B cell (primary cell): ENCODE measurements around the gene AKAP6. TPM values are rescaled to one million over a fixed set of nuclear protein-coding genes. Genes with fewer than 3 reads are reported as not detected.

Source experiments
- ATAC-seq: fragments of 200-7000 bp; cut with Tn5 transposase; one replicate; pipeline ENCODE4 v1.10.0; 2021; ENCODE audit warnings: low read depth, mild to moderate bottlenecking, moderate number of reproducible peaks, moderate library complexity
- CTCF ChIA-PET: fragments of 350-600 bp; sonication (Branson Sonifier 250); formaldehyde crosslinking; loops from one replicate; lab custom pipeline; 2021; ENCODE audit warnings: antibody characterized with exemption, inconsistent platforms; lab: Charles Lee
- POLR2A ChIA-PET: fragments of 350-600 bp; sonication (Branson Sonifier 250); formaldehyde crosslinking; loops from one replicate; lab custom pipeline; 2021; ENCODE audit warnings: antibody characterized with exemption; lab: Charles Lee
- DNase-seq: peaks from one replicate; pipeline ENCODE4 v3.0.0; 2013
- H2AFZ ChIP-seq: 2 replicates; pipeline ENCODE4 v1.6.1; 2012; ENCODE audit warnings: mild to moderate bottlenecking, low read depth, low read length; ENCODE audit not compliant: insufficient read depth, poor library complexity, severe bottlenecking
- H3K27ac ChIP-seq, 2 donors: 1 replicate in 1 of 2; 2 replicates in 1 of 2; pipeline ENCODE4 v1.5.1; 2012 to 2013; ENCODE audit warnings: low read length in 2 of 2, mild to moderate bottlenecking in 2 of 2, moderate library complexity in 1 of 2
- H3K27me3 ChIP-seq, 4 experiments: fragments of 200-600 bp in 1 of 4; sonication (generic) in 1 of 4; replicated peaks in 1 of 4; 1 replicate in 2 of 4; 2 replicates in 2 of 4; pipeline versions ENCODE4 v1.6.1 to v1.7.0; 2013 to 2016; ENCODE audit warnings: low read length in 3 of 4, mild to moderate bottlenecking in 2 of 4, mixed read lengths in 1 of 4, moderate library complexity in 1 of 4; ENCODE audit not compliant: insufficient read depth in 4 of 4, control insufficient read depth in 3 of 4; ENCODE audit errors: control extremely low read depth in 1 of 4
- H3K36me3 ChIP-seq, 2 experiments: replicated peaks in 1 of 2; 1 replicate in 1 of 2; 2 replicates in 1 of 2; pipeline versions ENCODE4 v1.6.1 to v1.7.1; 2013; ENCODE audit warnings: low read length in 1 of 2; ENCODE audit not compliant: insufficient read depth in 2 of 2, control insufficient read depth in 1 of 2; ENCODE audit errors: control extremely low read depth in 1 of 2, extremely low read depth in 1 of 2
- H3K4me1 ChIP-seq, 2 donors: fragments of 200-600 bp in 1 of 2; sonication (generic) in 1 of 2; 1 replicate in 1 of 2; 2 replicates in 1 of 2; pipeline versions ENCODE4 v1.5.1 to v1.6.1; 2013 to 2017; ENCODE audit warnings: low read length in 2 of 2; ENCODE audit not compliant: control insufficient read depth in 2 of 2, insufficient read depth in 2 of 2
- H3K4me2 ChIP-seq: replicated peaks from 2 replicates; pipeline ENCODE3; 2012; ENCODE audit warnings: mild to moderate bottlenecking, low read depth, low read length; ENCODE audit not compliant: poor library complexity, severe bottlenecking
- H3K4me3 ChIP-seq, 5 experiments: fragments of 200-600 bp in 1 of 5; sonication (generic) in 1 of 5; 1 replicate in 3 of 5; 2 replicates in 2 of 5; pipeline versions ENCODE4 v1.5.1 to v1.7.0; 2011 to 2016; ENCODE audit warnings: low read length in 4 of 5, mild to moderate bottlenecking in 4 of 5, low read depth in 2 of 5, control low read depth in 1 of 5, moderate library complexity in 1 of 5; ENCODE audit not compliant: insufficient read depth in 1 of 5; ENCODE audit errors: control extremely low read depth in 1 of 5, extremely low read depth in 1 of 5
- H3K79me2 ChIP-seq: fragments of 200-600 bp; sonication (generic); one replicate; pipeline ENCODE4 v1.6.0; 2016; ENCODE audit warnings: low read length; ENCODE audit not compliant: control insufficient read depth, insufficient read depth
- H3K9ac ChIP-seq: fragments of 200-600 bp; sonication (generic); 2 replicates; pipeline ENCODE4 v1.6.1; 2017; ENCODE audit warnings: mild to moderate bottlenecking, low read length, moderate library complexity
- H3K9me3 ChIP-seq, 3 donors: one replicate each; pipeline versions ENCODE4 v1.6.1 to v1.7.1; 2013; ENCODE audit warnings: low read length in 2 of 3; ENCODE audit not compliant: control insufficient read depth in 2 of 3, insufficient read depth in 1 of 3; ENCODE audit errors: control extremely low read depth in 1 of 3
- H4K20me1 ChIP-seq: 2 replicates; pipeline ENCODE4 v1.6.0; 2012; ENCODE audit warnings: mild to moderate bottlenecking, low read length; ENCODE audit not compliant: insufficient read depth, control insufficient read depth, poor library complexity, severe bottlenecking
- H3K27ac Mint-ChIP-seq: one replicate; pipeline ENCODE4 v1.8.0; 2021; ENCODE audit warnings: mixed read lengths
- H3K27me3 Mint-ChIP-seq: one replicate; pipeline ENCODE4 v1.8.0; 2021; ENCODE audit warnings: mixed read lengths
- H3K4me1 Mint-ChIP-seq: one replicate; pipeline ENCODE4 v1.8.0; 2021; ENCODE audit warnings: mixed read lengths
- H3K4me3 Mint-ChIP-seq: one replicate; pipeline ENCODE4 v1.8.0; 2021; ENCODE audit warnings: mixed read lengths
- H3K9me3 Mint-ChIP-seq: one replicate; pipeline ENCODE4 v1.8.0; 2022; ENCODE audit warnings: mixed read lengths; ENCODE audit not compliant: insufficient read depth
- CTCF ChIP-seq: fragments of 200-600 bp; IDR thresholded peaks from one replicate; pipeline ENCODE4 v1.8.0; 2022; ENCODE audit warnings: antibody characterized with exemption, mild to moderate bottlenecking
- EZH2 ChIP-seq: IDR thresholded peaks from 2 replicates; pipeline ENCODE4 v1.6.1; 2012; ENCODE audit warnings: borderline replicate concordance, low read depth, mild to moderate bottlenecking, moderate library complexity, low read length; ENCODE audit not compliant: insufficient read depth, poor library complexity, severe bottlenecking
- WGBS: methylation state at CpG from one replicate; pipeline ENCODE4 v1.1.5; 2013; ENCODE audit warnings: missing lambda C conversion rate; ENCODE audit not compliant: insufficient coverage; 5-methylcytosine and 5-hydroxymethylcytosine counted together
- intact Hi-C: fragments of 100-400 bp; cut with micrococcal nuclease; formaldehyde crosslinking; loops from one replicate; pipeline ENCODE4 v1.10.0; 2022
- polyA plus RNA-seq: library from polyadenylated mRNA; depleted of rRNA; stranded (reverse); fragments of >200 nt; gene quantifications from 2 replicates; pipeline ENCODE4 v1.2.3, GENCODE V29; 2012
- total RNA-seq, 2 donors: library from RNA; stranded (reverse); fragments of 120-200 nt in 1 of 2; gene quantifications; 1 replicate in 1 of 2; 2 replicates in 1 of 2; pipeline versions ENCODE4 v1.2.3 to v1.2.4, GENCODE V29; 2013 to 2022

AKAP6 gene
- total and polyA plus RNA-seq, 2 donors (not counting 1 experiment from before 2014, with no cell fraction given), result 1.4 to 2.8 TPM

DNA sequence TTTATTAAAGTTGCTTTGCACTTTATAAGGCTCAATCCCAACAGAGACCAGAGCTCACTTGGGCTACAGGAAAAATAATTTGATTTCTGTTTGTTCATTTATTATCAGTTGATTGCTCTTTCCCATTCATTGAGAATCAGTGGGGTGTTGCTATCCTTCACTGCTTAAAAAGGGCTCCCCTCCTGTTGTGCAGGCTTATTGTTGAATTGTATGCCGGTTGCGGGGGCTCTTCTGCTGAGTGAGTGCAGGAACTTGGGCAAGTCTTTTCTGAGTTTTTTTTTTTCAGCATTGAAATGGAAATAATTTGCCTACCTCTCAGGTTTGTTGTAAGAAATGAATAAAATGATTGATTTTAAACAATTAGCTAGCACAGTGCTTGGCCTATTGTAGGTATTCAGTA lies 32.6 kb downstream of the AKAP6 start:
- CTCF ChIA-PET, result no interaction called here
- POLR2A ChIA-PET, result no interaction called here
- Histone ChIP-seq H2AFZ (no peak overlapping the region), H3K36me3 (no peaks in the 10 kb centered on the region), H3K4me1 (no peaks in the 10 kb centered on the region), H3K4me3 (no peak overlapping the region), H3K27ac (no peak overlapping the region), H3K9ac (no peak overlapping the region), H3K79me2 (no peaks in the 10 kb centered on the region), H4K20me1 (no peaks in the 10 kb centered on the region), H3K9me3 (no peaks in the 10 kb centered on the region), H3K4me2 (no peak overlapping the region), H3K27me3 (no peaks in the 10 kb centered on the region)
- no peak overlapping the region for H3K4me3 Mint-ChIP-seq
- TF ChIP-seq EZH2 (no peak), CTCF (no peak)
- H3K9me3 Mint-ChIP-seq, result no peaks in the 10 kb centered on the region
- H3K27ac Mint-ChIP-seq, result no peak overlapping the region
- no peaks in the 10 kb centered on the region for H3K4me1 Mint-ChIP-seq
- peaks cover 9% of the 10 kb centered on the region for H3K27me3 Mint-ChIP-seq
- DNase-seq, result no peak
- no peak for ATAC-seq
- intact Hi-C loops, result no loop called here
- WGBS, result 100% methylated on average over 2 of the region's 2 CpGs

- WGBS, result 93% methylated on average over 4 of the region's 4 CpGs
- Mint-ChIP-seq H3K27ac (no peak overlapping the region), H3K4me3 (no peak overlapping the region), H3K9me3 (no peaks in the 10 kb centered on the region), H3K27me3 (peaks cover 9% of the 10 kb centered on the region), H3K4me1 (no peaks in the 10 kb centered on the region)
- Histone ChIP-seq H3K4me2 (no peak overlapping the region), H2AFZ (no peak overlapping the region), H3K4me3 (no peak overlapping the region), H3K27me3 (no peaks in the 10 kb centered on the region), H3K4me1 (no peaks in the 10 kb centered on the region), H3K36me3 (no peaks in the 10 kb centered on the region), H3K9ac (no peak overlapping the region), H3K27ac (no peak overlapping the region), H3K9me3 (no peaks in the 10 kb centered on the region), H3K79me2 (no peaks in the 10 kb centered on the region), H4K20me1 (no peaks in the 10 kb centered on the region)
- ATAC-seq (no peak), DNase-seq (no peak)
- intact Hi-C loops, result no loop called here
- TF ChIP-seq CTCF (no peak), EZH2 (no peak)
- ChIA-PET POLR2A (no interaction called here), CTCF (no interaction called here)
These were observed 34.7 kb downstream of the AKAP6 start for GRCh38 chr14:32363761-32364160.
